Spleen (tissue), 7 donors: ENCODE data around the gene ANKFN1.

ENCODE experiments used
- CTCF ChIP-seq, 11 experiments: fragments of 200-600 bp in 7 of 11; fragments of 450-650 bp in 4 of 11; sonication (generic) in 4 of 11; IDR thresholded peaks in 8 of 11; conservative IDR thresholded peaks in 3 of 11; 1 replicate in 7 of 11; 2 replicates in 4 of 11; pipeline versions ENCODE4 v1.4.0 to v1.8.0; 2016 to 2021; ENCODE audit warnings: antibody characterized with exemption in 11 of 11, inconsistent platforms in 4 of 11, mild to moderate bottlenecking in 1 of 11
- POLR2A ChIP-seq, 3 donors: fragments of 450-650 bp; IDR thresholded peaks; one replicate each; pipeline ENCODE4 v1.5.1; 2017; ENCODE audit warnings: antibody characterized with exemption in 3 of 3, mild to moderate bottlenecking in 1 of 3
- POLR2AphosphoS5 ChIP-seq, 3 donors: sonication (generic); formaldehyde crosslinking; IDR thresholded peaks; one replicate each; pipeline ENCODE4 v1.5.1; 2017; ENCODE audit warnings: antibody characterized with exemption in 3 of 3
- donor health status: DM: no; HTN: no; CAD: no; lungs with moderate emphysema.
- donor health status: DM: no; HTN: no; CAD: no.
- donor health status: DM: no; HTN: no; CAD: no.

GRCh38 chr17:56108811-56109284 lies 44.4 kb upstream of the ANKFN1 start:
- TF ChIP-seq CTCF (IDR thresholded peaks at IDR 0.05 in 8 of 11, conservative IDR thresholded peaks at IDR 0.05 in 3 of 11), result no peak
- TF ChIP-seq POLR2A (IDR thresholded peaks at IDR 0.05), result no peak
- no peak for TF ChIP-seq POLR2AphosphoS5 (IDR thresholded peaks at IDR 0.05)
